Tibial nerve (tissue), 4 donors: Measurements from ENCODE around the gene FXYD3. TPM values are rescaled to one million over a fixed set of nuclear protein-coding genes. Genes with fewer than 3 reads are reported as not detected.

Experiments
- DNase-seq, 2 donors: peaks; one replicate each; pipeline ENCODE4 v3.0.0-alpha.2; 2019; ENCODE audit warnings: low spot score in 2 of 2
- H3K27ac ChIP-seq, 4 donors: fragments of 200-600 bp; sonication (generic) in 3 of 4; one replicate each; pipeline ENCODE4 v1.5.1; 2017 to 2019; ENCODE audit warnings: mild to moderate bottlenecking in 1 of 4
- H3K27me3 ChIP-seq, 2 donors: fragments of 200-600 bp; sonication (generic) in 1 of 2; one replicate each; pipeline versions ENCODE4 v1.5.1 to v1.6.0; 2017 to 2019
- H3K36me3 ChIP-seq, 3 donors: fragments of 200-600 bp; sonication (generic); one replicate each; pipeline ENCODE4 v1.5.1; 2018 to 2019
- H3K4me1 ChIP-seq, 4 donors: fragments of 200-600 bp; sonication (generic) in 3 of 4; one replicate each; pipeline ENCODE4 v1.5.1; 2017 to 2019
- H3K4me3 ChIP-seq, 4 donors: fragments of 200-600 bp; sonication (generic) in 3 of 4; one replicate each; pipeline ENCODE4 v1.5.1; 2017 to 2019; ENCODE audit warnings: mild to moderate bottlenecking in 1 of 4, moderate library complexity in 1 of 4
- H3K9me3 ChIP-seq, 4 donors: fragments of 200-600 bp; sonication (generic) in 3 of 4; one replicate each; pipeline ENCODE4 v1.5.1; 2017 to 2019
- EP300 ChIP-seq, 2 donors: sonication (generic); formaldehyde crosslinking; IDR thresholded peaks; one replicate each; pipeline ENCODE4 v1.6.1; 2017; ENCODE audit warnings: antibody characterized with exemption in 2 of 2, mild to moderate bottlenecking in 1 of 2
- POLR2A ChIP-seq, 2 donors: fragments of 450-650 bp; IDR thresholded peaks; one replicate each; pipeline ENCODE4 v1.6.1; 2017; ENCODE audit warnings: antibody characterized with exemption in 2 of 2, mild to moderate bottlenecking in 2 of 2, moderate library complexity in 2 of 2
- WGBS, 2 donors: methylation state at CpG; one replicate each; pipeline ENCODE4 v1.1.5; 2018; 5-methylcytosine and 5-hydroxymethylcytosine counted together
- total RNA-seq, 4 donors: library from RNA; depleted of rRNA; stranded (reverse); fragments of >200 nt; gene quantifications; one replicate each; pipeline ENCODE4 v1.1.0, GENCODE V29; 2016
- TF ChIP-seq, protein P1 (sequence below), 5 experiments: fragments of 200-600 bp in 3 of 5; fragments of 450-650 bp in 2 of 5; sonication (generic) in 3 of 5; IDR thresholded peaks; one replicate each; pipeline ENCODE4 v1.5.1; 2016 to 2019; ENCODE audit warnings: antibody characterized with exemption in 5 of 5, mild to moderate bottlenecking in 3 of 5, moderate library complexity in 2 of 5

Gene FXYD3
- total RNA-seq, 4 donors from 2014 or later: 10.8 to 33.9 (median 16.6) TPM

DNA sequence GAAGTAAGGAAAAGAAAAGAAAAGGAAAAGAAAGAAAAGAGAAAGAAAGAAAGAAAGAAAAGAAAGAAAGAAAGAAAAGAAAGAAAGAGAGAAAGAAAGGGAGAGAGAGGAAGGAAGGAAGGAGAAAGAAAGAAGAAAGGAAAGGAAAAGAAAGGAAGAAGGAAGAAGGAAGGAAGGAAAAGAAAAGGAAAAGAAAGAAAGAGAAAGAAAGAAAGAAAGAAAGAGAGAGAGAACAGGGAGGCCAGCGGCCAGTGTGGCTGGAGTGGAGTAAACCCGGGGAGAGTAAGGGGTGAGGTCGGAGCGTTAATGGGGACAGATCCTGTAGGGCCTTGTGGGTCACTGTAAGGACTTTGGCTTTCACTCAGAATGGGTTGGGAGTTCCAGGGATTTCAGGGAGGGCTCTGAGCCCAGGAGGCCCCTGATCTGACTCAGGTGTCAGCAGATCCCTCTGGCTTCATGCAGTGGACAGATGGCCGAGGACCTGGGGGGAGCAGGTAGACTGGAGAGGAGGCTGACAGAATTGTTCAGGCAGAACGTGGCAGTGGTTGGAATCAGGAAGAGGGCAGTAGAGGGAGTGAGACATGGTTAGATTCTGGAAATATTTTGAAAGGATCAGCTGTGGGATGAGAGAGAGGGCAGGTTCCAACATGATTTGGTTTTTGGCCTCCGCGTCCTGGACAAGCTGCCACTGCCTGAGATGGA lies 19.8 kb upstream of the FXYD3 start:
- Histone ChIP-seq H3K27ac (peak overlapping the region in 3 of 4 donors; percentile 50 to 72 (median 68)), H3K36me3 (no peaks in the 10 kb centered on the region), H3K27me3 (peaks cover 0 to 6% of the 10 kb centered on the region in 2 donors), H3K9me3 (no peaks in the 10 kb centered on the region), H3K4me3 (no peak overlapping the region), H3K4me1 (peaks cover 0 to 16% (median 2%) of the 10 kb centered on the region in 4 donors)
- WGBS, 2 donors: 66 to 69% methylated on average over 8 of the region's 8 CpGs
- DNase-seq: no peak
- TF ChIP-seq, protein P1, sequence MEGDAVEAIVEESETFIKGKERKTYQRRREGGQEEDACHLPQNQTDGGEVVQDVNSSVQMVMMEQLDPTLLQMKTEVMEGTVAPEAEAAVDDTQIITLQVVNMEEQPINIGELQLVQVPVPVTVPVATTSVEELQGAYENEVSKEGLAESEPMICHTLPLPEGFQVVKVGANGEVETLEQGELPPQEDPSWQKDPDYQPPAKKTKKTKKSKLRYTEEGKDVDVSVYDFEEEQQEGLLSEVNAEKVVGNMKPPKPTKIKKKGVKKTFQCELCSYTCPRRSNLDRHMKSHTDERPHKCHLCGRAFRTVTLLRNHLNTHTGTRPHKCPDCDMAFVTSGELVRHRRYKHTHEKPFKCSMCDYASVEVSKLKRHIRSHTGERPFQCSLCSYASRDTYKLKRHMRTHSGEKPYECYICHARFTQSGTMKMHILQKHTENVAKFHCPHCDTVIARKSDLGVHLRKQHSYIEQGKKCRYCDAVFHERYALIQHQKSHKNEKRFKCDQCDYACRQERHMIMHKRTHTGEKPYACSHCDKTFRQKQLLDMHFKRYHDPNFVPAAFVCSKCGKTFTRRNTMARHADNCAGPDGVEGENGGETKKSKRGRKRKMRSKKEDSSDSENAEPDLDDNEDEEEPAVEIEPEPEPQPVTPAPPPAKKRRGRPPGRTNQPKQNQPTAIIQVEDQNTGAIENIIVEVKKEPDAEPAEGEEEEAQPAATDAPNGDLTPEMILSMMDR (IDR thresholded peaks at IDR 0.05): no peak
- TF ChIP-seq POLR2A (IDR thresholded peaks at IDR 0.05) (no peak), EP300 (IDR thresholded peaks at IDR 0.05) (no peak)

DNA sequence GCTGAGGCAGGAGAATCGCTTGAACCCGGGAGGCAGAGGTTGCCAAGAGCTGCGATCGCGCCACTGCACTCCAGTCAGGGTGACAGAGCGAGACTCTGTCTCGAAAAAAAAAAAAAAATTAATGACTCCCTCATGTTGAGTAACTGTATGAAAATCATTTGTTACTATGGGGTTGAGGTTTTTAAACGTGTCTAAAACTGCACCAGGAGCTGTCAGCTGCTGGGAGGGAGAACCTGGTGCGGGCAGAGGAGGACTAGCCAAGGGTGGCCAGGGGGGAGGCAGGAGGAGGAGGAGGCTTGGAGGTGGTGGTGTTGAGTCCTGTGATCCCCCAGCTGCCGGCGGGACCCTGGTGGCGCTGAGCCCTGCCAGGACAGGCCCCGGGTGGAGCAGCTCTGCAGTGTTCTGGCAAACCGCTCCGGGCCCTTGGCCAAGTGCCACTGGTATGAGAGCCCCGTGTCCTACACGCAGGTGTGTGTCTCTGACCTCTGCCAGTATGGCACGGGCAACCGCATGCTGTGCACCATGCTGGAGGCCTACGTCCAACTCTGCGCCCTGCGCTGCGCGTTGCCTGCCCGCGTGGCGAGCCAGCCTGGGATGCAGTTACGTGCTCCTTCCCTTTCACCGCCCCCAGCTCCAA lies 17.1 kb upstream of the FXYD3 start:
- no peaks in the 10 kb centered on the region for H3K9me3 ChIP-seq
- WGBS, 2 donors: 69 to 74% methylated on average over 28 to 29 of the region's 29 CpGs
- no peaks in the 10 kb centered on the region for H3K36me3 ChIP-seq
- no peak for DNase-seq
- TF ChIP-seq, protein P1 (IDR thresholded peaks at IDR 0.05): no peak
- TF ChIP-seq POLR2A (IDR thresholded peaks at IDR 0.05) (no peak), EP300 (IDR thresholded peaks at IDR 0.05) (no peak)
- peak overlapping the region in 2 of 4 donors; percentile 40 to 55 for H3K27ac ChIP-seq
- H3K4me3 ChIP-seq: no peak overlapping the region
- peaks cover 0 to 9% (median 0%) of the 10 kb centered on the region in 4 donors for H3K4me1 ChIP-seq
- no peaks in the 10 kb centered on the region for H3K27me3 ChIP-seq

DNA sequence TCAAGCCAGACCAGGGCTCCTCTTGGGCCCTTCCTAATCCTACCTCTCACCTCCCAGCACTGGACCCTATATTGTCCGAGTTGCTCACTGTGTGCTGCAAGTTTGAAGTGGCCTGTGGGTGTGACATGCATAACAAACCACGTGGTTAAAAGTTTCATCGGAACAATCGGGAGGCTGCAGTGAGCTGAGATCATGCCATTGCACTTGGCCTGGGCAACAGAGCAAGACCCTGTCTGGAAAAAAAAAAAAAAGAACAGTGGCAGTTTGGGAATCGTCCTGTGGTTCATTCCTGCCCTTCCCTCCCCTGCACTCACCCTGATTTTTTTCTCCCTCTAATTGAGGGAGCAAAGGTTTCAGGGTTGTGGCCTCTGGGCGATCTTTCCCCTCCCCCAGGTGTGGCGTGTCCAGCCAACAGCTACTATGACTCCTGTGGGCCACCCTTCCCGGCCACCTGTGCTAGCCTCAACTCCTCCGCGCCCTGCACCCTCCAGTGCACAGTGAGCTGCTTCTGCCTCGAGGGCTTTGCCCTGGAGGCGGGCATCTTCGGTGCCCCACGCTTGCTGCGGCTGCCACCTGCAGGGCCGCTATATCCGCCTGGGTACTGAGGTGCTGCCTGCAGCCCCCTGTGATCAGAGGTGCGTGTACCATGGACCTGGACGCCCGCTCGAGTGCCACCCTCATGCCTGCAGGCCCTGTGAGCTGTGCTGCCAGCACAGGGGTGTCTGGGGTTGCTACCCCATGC lies 16.3 kb upstream of the FXYD3 start:
- Histone ChIP-seq H3K36me3 (no peaks in the 10 kb centered on the region), H3K9me3 (no peaks in the 10 kb centered on the region), H3K4me1 (peaks cover 0 to 9% (median 0%) of the 10 kb centered on the region in 4 donors), H3K27me3 (no peaks in the 10 kb centered on the region), H3K27ac (peak overlapping the region in 2 of 4 donors; percentile 40 to 55), H3K4me3 (no peak overlapping the region)
- no peak for TF ChIP-seq POLR2A (IDR thresholded peaks at IDR 0.05)
- TF ChIP-seq, protein P1 (IDR thresholded peaks at IDR 0.05): no peak
- TF ChIP-seq EP300 (IDR thresholded peaks at IDR 0.05): no peak
- 79 to 83% methylated on average over 18 to 21 of the region's 21 CpGs for WGBS, 2 donors
- no peak for DNase-seq

DNA sequence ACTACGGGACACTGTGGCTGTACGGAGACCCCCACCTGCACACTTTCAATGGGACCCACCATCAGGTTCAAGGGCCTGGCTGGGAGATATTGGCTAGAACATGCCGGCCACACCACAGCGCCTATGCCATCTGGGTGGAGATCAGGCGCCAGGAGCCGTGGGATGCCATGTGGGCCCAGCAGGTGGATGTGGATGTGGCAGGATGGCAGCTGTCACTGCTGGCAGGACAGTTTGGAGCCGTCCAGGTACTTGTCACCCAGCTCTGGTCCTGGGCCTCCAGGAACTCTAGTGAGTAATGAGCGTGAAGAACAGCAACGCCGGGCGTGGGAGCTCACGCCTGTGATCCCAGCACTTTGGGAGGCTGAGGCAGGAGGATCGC lies 15.7 kb upstream of the FXYD3 start:
- 90 to 97% methylated on average over 11 of the region's 13 CpGs for WGBS, 2 donors
- TF ChIP-seq, protein P1 (IDR thresholded peaks at IDR 0.05): no peak
- no peak for TF ChIP-seq EP300 (IDR thresholded peaks at IDR 0.05)
- TF ChIP-seq POLR2A (IDR thresholded peaks at IDR 0.05): no peak
- no peaks in the 10 kb centered on the region for H3K36me3 ChIP-seq

More for the DNA sequence above, 15.7 kb upstream of the FXYD3 start:
- H3K4me1 ChIP-seq: peaks cover 0 to 9% (median 0%) of the 10 kb centered on the region in 4 donors
- H3K9me3 ChIP-seq: no peaks in the 10 kb centered on the region
- no peak overlapping the region for H3K4me3 ChIP-seq
- H3K27ac ChIP-seq: peak overlapping the region in 1 of 4 donors; percentile 40
- H3K27me3 ChIP-seq: no peaks in the 10 kb centered on the region
- DNase-seq: no peak
